HG03060 (cell line): Measurements from ENCODE around the gene CCL21.
"Not testable (repeated sequence)": the region's sequence is repeated elsewhere in the genome, so short reads cannot be mapped to it uniquely, and the experiment has no call there.

Source experiments
- ATAC-seq: cut with Tn5 transposase; IDR thresholded peaks from one replicate; pipeline ENCODE4 v1.9.1; 2021; ENCODE audit warnings: low read depth, moderate number of reproducible peaks; ENCODE audit not compliant: unreplicated experiment

Gene CCL21, protein sequence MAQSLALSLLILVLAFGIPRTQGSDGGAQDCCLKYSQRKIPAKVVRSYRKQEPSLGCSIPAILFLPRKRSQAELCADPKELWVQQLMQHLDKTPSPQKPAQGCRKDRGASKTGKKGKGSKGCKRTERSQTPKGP

DNA sequence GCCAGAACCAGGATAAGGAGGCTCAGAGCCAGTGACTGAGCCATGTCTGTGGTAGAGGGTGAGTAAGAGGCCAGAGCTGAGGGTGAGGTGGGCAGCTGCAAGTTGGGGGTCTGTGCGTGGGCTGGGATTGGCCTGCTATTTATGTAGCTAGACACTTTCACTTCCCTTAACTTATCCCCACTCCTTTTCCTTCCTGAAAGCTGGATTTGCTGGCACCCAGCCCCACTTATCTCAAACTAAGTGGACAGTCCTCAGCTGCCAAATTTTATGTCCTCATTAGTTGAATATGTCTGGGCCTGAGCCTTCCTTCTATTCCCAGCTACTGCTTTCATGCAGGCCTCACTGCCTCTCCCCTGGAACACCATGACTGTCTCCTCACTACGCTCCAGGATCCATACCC is at the start of gene CCL21:
CCL21 (minus strand) TSS at position 114 of the 400 bp plus-strand sequence; CDS start at position 44, 70 bp downstream.
- ATAC-seq, result no peak

DNA sequence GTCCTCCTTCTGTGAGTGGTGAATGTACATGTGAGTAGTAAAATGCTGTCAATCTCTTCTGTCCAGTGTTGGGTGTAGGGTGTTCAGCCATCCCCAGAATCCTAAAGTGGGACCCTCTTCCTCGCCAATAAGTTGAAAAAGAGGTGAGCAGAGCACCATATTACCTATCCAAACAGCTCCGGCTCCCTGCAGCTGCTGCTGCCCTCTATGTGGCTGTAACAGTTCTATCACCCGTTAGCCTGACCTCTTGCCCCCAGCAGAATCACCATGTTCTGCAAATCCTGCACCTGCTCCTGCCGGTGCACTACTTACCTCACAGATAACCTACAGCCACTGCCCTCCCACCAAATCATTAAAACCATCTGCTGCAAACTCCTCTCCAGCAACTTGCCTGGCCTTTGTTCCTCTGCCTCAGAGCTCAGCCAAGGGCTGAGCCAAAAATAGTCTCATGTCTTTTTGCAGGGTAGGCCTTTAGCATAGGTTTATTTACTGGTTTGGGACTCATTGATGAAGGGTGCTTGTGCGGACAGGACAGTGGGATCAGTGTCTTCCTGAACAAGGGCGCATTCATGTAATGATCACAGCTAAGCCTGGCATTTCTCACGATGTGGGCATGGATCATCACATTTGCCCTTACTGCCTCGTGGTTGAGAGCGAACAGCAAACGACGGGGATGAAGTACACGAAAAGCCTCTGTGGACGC is 49.6 kb upstream of the CCL21 start:
- no peak for ATAC-seq

DNA sequence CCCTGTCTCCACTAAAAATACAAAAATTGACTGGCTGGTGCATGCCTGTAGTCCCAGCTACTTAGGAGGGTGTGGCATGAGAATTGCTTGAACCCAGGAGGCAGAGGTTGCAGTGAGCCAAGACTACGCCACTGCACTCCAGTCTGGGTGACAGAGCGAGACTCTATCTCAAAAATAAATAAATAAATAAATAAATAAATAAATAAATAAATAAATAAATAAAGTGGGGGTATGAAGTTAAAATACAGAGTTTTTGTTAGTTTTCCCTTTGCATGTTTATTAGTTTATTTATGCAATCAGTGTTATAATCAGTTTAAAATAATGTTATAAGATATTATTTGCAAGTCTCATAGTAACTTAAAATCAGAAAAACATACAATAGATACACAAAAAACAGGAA is 40.4 kb upstream of the CCL21 start:
- not testable (repeated sequence) for ATAC-seq

DNA sequence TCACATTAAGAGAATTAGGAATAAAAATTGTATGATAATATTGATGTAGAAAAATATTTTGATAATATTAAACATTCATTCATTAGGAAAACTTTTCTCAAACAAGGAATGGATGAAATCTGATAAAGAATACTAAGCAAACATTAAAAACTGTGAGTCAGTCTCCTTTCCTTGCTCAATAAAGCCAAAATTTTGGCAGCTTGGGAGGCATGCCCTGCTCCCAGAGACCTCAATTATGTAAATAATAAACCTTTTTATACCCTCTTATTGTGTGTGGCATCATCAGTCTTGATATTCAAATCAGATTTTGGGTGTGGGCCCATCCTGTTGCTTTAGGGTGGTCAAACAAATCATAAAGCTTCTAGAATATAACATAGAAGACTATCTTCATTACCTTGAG is 36.6 kb upstream of the CCL21 start:
- ATAC-seq, result no peak

DNA sequence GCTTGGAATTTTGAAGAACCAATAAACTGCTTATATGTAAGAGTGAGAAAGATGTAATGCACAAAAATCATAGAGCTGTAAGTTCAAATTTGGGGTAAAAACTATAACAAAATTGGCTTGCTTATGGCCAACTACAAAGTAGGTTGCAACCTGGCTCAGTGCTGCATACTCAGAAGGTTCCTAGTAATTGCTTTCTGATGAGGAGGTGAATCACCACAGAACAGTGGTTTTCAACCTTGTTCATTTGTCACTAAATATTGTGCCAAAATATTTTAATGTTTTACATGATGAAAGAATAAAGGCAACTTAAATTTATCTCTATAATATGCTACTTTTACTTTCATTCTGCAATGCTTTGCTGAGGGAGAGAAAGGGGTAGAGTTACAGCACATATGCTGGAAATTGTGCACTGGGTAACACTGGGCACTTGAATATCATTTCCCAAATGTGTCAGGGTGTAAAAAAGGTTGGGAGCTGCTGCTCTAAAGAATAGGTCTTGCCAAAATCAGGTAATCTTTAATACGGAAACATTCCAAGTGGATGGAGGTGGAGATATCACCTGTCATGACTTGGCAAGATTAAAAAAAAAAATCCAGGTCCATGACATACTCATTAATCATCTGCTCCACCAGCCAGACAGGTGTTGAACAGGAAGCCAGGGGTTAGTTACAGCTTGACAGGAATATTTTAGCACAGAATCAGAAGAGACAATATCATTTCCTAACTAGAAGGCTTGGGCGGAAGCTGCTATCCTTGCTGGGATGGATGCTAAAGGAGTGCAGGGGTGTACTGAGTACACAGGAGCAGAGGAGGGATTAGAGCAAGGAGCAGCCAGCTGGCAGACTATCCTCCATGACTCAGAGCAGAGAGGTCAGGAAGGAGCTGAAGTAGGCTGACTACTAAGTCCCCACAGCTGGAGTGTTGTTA is 34.6 kb upstream of the CCL21 start:
- ATAC-seq, result no peak

DNA sequence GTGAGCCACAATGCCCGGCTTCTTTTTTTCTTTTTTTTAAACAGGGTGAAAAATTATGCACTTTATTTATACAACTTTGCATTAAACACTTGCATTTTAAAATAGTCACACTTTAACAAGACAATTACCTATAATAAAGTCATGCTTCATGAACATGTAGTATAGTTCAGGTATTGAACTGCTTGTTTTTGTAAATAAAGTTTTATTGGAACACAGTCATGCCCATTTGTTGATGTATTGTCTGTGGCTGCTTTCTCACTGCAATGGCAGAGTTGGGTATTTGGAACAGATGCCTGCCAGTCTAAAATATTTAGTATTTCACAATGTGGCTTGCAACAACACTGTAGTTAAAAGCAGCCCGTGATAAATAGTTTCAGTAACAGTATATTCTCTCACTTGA is 32.8 kb upstream of the CCL21 start:
- ATAC-seq, result no peak

DNA sequence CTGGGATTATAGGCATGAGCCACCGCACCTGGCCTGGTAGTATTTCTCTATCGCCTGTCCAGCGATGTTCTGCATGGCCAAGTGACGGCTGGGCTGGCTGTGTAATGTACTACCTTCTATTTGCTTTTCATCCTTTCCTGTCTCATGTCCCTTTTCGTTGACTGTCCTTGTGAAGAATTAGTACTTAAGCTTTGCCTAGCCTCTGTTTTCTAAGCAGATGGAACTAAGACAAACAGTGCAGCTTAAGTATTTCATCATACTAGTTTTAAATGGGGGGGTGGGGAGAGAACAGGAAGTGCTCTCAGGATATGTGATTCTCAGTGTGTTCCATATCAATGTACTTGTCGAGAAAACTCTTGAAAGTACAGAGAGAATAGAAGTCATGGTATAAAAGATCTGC is 31.7 kb upstream of the CCL21 start:
- no peak for ATAC-seq

DNA sequence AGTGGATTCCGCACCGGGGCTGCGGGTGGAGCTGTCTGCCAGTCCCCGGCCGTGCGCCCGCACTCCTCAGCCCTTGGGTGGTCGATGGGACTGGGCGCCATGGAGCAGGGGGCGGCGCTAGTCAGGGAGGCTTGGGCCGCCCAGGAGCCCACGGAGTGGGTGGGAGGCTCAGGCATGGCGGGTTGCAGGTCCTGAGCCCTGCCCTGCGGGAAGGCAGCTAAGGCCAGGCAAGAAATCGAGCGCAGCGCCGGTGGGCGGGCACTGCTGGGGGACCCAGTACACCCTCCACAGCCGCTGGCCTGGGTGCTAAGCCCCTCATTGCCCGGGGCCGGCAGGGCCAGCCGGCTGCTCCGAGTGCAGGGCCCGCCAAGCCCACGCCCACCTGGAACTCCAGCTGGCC is 30.2 kb upstream of the CCL21 start:
- ATAC-seq, result not testable (repeated sequence)

DNA sequence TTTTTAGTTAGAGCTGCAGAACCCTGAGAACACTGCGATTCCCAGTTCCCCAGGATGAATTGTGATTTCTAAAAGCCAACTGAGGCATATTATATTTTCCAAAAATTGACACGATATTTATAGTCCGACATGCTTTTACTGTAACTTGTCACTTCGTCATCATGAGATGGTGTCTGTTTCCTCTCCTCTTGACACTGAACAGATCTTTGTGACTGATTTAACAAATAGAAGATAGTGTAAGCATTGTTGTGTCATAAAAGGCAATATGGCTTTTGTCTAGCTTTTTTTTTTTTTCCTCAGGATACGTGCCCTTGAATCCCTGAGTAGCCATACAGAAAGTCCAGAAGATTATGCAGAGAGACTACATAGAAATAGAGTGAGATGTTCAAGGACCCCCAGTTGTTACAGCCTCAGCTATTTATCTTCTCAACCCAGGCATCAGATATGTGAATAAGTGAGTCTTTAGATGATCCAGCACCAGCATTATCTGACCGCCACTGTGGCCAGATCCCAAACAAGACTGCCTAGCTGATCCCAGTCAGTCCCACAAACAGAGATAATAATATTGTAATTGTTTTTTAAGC is 27.8 kb upstream of the CCL21 start:
- no peak for ATAC-seq

DNA sequence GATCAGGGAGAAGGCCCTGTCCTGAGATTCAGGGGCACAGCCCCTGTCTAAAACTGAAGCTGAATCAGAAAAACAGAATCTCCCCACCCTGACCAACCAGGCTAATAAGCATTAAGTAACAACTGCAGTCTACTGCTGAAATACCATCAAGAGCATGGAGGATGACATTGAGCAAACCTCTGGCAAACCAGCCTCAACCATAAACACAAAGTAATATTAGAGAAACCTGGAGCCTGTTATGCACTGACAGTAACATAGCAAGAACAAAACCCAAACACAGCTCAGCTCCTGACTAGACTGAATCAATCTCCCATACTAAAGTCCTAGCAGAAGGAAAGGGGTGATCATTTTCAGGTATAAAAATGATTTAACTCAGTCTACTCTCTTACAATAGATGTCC is 24.8 kb upstream of the CCL21 start:
- no peak for ATAC-seq

DNA sequence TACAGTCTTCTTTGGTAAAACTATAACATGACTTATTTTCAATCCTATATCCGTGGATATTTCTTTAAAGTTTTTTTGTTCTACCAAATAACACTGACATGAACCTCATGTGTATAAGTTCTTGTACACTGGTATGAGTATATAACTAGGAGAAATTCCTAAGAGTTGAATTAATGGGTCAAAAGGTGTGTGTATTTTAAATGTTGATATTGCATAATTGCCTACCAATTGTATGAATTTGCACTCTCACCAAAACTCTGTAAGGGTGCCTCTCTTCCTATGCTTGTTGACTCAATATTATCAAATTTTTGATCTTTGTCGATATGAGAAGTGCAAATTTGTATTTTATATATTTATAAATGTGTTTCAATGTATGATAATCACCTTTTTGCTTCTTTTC is 22.9 kb upstream of the CCL21 start:
- ATAC-seq, result no peak

DNA sequence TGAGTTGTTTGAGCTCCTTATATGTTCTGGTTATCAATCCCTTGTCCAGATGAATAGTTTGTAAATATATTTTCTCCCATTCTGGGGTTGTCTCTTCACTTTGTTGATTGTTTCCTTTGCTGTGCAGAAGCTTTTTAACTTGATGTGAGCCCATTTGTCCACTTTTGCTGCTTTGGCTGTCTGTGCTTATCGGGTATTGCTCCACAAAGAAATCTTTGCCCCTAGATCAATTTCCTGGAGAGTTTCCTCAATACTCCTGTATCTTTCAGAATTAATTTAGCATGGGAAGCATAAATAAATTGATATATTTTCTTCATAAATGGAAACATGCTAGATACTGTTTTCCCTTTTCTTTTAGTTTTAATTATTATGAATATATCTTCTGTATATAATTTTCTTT is 22.5 kb upstream of the CCL21 start:
- ATAC-seq, result no peak

DNA sequence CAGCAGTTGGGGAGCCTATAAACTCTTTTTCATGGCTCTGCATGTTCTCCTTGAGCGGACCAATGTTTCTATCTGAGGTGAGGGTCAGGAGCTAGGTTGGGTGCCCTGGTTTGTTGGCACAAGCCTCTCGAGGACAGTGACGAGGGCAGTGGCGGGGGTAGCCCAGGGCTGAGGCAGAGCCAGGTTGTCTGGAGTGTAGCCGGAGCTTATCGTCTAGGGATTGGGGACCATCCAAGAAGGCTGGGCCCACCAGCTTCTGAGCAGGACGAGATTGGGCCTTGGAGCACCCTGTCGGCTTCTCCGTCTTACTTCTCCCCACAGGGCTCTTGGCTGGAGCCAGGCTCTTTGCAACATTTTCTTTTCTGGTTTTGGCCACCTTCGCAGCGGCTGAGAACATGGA is 13.2 kb upstream of the CCL21 start:
- no peak for ATAC-seq

DNA sequence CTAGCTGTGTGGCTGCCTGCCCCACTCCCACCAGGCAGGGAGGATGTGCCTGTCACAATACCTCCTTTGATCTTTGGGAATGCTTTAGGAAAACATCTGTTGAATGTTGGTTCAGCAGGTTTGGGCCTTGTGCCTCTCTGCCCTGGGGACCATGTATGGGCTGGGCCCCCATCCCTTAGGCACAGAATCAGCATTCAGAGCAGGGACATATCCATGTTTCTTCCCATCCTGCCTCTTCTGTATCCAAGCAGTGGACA is 9.8 kb upstream of the CCL21 start:
- ATAC-seq, result not testable (repeated sequence)

DNA sequence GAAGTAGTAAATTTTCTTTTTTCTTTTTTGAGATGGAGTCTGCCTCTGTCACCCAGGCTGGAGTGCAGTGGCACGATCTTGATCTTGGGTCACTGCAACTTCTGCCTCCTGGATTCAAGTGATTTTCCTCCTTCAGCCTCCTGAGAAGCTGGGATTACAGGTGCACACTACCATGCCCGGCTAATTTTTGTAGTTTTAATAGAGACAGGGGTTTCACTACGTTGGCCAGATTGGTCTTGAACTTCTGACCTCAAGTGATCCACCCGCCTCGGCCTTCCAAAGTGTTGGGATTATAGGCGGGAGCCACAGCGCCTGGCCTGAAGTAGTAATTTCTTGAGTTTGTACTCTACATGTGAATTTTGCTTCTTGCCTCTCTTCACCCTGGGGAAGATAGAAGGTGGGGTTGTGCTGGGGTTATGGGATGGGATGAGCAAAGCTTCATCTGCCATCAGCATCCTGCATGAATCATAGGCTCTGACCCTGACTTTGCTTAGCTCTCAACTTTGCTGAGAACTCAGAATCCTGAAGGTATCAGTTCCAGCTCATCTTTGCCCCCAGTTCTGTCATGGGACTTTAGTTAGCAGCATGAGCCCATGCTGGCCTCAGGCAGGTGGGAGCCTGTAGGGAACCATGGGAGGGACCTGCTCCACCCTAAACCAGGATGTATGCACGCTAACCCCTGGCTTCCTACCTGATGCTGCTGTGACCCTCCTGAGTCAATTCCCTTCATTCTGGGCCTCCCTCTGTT is 9.3 kb upstream of the CCL21 start:
- ATAC-seq, result no peak

DNA sequence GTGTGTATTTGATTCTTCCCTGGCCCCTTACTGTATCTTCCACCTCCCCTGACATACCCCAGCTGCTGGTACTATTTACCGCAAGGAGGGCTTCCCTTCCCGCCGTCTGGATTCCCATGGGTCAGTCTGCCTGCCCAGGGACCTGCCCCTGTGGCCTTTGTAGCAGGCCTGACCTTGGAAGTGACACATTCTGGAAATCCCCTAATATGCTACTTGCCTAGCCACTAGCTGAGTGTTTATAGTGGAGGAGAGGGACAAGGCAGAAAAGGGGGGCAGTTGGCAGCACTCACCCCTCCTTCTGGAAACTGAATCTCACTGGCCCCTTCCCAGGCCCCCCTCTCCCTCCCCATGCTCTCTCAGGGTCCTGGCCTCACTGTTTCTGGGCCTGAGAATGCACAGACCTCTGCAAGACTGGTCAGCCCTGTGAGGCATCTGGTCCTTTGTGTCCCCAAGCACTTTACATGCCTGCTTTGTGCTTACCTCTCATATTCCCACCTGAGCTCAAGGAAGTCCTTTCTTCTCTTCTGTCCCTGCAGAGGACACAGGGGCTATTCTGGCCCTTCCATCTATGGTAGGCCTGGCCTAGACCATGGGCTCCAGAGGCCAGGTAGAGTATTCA is 8.2 kb upstream of the CCL21 start:
- no peak for ATAC-seq

DNA sequence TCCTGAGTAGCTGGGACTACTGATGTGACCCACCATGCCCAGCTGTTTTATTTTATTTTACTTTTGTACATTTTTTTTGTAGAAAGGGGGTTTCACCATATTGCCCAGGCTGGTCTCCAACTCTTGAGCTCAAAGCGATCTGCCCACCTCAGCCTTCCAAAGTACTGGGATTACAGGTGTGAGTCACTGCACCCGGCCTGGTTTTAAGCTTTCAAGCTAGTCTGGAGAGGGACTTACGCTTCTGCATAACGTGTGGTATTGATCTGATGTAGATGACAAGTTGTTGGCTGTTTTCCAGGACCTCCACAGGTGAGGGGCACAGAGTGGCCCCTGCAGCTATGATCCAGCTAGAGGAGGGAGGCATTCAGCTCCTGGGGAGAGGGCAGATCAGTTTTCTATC is 6.8 kb upstream of the CCL21 start:
- no peak for ATAC-seq

DNA sequence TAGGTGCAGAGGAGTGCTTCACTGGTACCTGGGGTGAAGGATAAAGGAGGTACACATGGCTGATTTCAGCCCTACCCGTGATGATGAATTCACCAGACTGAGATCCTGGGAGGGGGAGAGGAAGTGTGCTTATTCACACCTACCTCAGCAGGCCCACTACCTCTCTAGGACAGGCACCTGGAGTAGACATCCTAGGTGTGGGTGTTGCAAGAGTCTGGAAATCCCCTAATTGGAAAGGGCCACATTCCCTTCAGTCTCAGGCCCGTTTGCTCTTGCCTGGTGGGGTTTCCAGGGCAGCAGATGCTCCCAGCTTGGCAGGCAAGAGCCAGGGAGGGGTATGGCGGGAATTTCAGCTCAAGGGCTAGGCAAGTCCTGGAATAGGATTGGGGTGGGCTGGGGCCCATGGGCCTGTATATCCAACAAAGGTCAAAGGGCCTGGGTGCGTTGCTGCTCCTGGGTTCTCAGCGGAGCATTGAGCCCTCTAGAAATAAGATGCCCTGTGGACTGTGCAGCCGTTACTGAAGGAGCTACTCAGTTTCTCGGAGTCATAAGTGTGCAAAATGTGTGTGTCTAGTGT is 5.8 kb upstream of the CCL21 start:
- no peak for ATAC-seq

DNA sequence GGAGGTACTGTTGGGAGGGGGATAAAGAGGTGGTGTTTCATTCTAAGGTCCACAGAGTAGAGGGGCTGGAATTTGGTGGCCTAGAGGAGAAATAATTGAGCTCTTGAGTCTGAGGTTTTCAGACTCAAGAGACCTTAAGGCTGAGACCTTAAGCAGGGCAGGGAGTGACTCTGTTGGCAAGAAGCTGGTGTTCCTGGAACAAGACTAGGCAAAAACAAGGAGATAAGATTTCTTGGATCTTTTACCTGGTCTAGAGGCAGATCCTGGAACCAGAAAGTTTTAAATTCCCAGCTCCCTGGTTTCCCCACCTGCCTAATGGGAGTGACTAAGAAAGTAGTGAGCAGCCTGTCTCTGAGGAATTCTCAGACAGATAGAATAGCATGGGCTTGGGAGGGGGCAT is 4.1 kb upstream of the CCL21 start:
- no peak for ATAC-seq

DNA sequence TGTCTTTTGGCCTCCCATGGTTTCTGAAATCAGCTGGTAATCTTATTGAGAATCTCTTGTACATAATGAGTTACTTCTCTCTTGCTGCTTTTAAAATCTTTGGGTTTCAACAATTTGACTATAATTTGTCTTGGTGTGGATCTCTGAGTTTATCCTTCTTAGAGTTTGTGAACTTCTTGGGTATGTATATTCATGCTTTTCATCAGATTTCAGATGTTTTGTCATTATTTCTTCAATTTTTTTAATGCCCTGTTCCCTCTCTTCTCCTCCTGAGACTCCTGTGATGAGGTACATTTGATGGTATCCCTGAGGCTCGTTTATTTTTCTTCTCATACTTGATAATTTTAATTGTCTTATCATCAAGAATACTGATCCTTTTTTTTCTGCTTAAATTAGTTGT is 2.2 kb upstream of the CCL21 start:
- no peak for ATAC-seq
